GM21717 (cell line): ENCODE results near the gene SPDYE16.
"Not testable (repeated sequence)": the region's sequence is repeated elsewhere in the genome, so short reads cannot be mapped to it uniquely, and the experiment has no call there.

ENCODE experiments used
- ATAC-seq: cut with Tn5 transposase; IDR thresholded peaks from one replicate; pipeline ENCODE4 v1.9.1; 2021; ENCODE audit warnings: mild to moderate bottlenecking, moderate library complexity; ENCODE audit not compliant: unreplicated experiment

The SPDYE16 gene, protein sequence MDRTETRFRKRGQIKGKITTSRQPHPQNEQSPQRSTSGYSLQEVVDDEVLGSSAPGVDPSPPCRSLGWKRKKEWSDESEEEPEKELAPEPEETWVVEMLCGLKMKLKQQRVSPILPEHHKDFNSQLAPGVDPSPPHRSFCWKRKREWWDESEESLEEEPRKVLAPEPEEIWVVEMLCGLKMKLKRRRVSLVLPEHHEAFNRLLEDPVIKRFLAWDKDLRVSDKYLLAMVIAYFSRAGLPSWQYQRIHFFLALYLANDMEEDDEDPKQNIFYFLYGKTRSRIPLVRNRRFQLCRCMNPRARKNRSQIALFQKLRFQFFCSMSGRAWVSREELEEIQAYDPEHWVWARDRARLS

DNA sequence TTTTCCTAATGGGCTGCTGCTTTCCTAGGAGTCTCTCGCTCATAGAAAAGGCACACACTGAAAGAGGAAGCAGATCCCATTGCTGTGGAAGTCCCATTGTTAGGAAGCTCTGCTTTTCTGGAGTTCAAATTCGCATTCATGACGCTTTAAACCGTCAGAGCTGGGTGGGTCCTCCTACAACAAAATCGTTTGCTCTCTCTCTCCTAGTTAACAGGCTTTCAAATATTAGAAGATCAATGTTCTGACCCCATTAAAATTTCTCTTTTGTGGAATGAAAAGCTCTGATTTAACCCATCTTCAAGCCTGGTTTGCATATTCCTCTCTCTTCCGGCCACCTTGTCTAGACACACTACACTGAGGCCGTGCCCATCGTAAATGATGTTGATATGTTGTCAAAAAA is at the start of gene SPDYE16:
Gene SPDYE16 (minus strand): TSS at position 101 of the 400 bp plus-strand sequence. CDS start 1,838 bp downstream, outside the sequence.
- not testable (repeated sequence) for ATAC-seq

DNA sequence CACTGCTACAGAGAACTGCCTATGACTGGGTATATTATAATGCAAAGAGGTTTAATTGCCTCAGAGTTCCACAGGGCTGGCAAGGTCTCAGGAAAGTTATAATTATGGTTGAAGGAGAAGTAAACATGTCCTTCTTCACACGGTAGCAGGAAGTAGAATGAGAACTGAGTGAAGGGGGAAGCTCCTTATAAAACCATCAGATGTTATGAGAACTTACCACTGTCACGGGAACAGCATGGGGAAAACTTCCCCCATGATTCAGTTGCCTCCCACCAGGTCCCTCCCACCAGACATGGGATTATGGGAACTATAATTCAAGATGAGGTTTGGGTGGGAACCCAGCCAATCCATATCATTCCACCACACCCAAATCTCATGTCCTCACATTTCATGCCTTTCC is 49.6 kb upstream of the SPDYE16 start:
- ATAC-seq = not testable (repeated sequence)

GRCh38 chr7:76591602-76592304 is 48.7 kb upstream of the SPDYE16 start:
- ATAC-seq = peak; percentile 84

GRCh38 chr7:76591033-76591432 is 47.9 kb upstream of the SPDYE16 start:
- ATAC-seq = not testable (repeated sequence)

GRCh38 chr7:76588586-76588985 is 45.5 kb upstream of the SPDYE16 start:
- ATAC-seq = not testable (repeated sequence)

DNA sequence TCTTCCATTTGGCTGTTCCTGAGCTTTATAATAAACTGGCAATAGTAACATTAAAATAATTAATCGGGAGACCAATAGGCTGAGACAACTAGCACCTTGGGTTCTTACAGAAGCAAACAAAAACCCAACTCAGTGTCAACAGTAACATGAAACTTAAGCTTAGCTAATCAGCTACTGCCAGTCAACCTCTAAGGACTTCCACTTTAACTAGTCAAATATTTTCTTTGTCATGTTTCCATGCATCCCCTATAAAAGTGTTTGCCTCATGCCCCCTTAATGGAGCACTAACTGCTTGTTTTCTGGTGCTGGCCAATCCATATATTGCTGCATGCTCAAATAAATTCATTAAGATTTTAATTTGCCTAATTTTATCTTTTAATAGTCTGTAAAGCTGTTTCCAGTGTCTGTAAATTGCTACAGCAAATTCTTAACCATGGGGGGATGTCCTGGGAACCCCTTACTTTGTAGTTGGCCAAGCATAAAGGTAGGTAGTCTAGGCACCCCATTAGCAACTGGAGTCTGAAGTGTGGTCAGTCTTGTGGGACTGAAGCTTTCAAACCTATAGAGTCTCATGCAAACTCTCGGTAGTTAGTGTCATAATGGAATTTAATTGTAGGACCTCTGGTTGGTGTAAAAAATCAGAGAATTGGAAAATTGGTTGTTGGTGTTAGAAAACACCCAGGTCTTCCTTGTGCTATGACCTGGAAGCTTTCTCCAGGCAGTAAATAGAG is 43.7 kb upstream of the SPDYE16 start:
- not testable (repeated sequence) for ATAC-seq

DNA sequence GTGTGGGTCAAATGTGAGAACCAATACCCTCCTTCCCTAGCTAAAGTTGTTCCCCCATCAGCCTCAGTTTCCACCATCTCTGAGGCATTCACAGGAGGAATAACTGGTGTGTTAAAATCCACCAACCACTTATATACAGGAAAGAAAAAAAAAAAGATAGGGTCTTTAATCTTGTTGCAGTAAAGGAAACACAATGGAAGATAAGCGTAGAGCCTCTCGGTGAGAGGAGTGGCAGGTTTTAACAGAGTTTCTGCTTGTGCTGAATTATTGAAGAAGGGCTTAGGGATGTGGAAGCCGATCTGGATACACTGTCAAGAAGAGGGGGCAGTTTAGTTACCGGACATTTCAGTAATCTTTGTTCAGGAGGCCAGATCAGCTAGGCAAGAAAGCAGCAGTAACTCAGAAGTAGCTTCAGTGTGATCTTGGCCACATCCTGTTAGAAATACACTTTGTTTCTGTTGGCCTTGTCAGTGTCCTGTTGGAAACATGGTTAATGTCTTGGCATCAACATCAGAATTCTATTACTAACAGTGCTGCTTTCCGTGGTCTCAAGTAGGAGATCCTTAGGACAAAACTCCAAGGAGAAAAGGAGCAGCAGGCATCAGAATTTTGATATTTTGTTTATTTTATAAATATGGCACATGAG is 40.7 kb upstream of the SPDYE16 start:
- not testable (repeated sequence) for ATAC-seq

- not testable (repeated sequence) for ATAC-seq
Measured at GRCh38 chr7:76582848-76583631, 39.9 kb upstream of the SPDYE16 start.

GRCh38 chr7:76575919-76576655 is 33.0 kb upstream of the SPDYE16 start:
- ATAC-seq = not testable (repeated sequence)

GRCh38 chr7:76575431-76575830 is 32.3 kb upstream of the SPDYE16 start:
- ATAC-seq = not testable (repeated sequence)

DNA sequence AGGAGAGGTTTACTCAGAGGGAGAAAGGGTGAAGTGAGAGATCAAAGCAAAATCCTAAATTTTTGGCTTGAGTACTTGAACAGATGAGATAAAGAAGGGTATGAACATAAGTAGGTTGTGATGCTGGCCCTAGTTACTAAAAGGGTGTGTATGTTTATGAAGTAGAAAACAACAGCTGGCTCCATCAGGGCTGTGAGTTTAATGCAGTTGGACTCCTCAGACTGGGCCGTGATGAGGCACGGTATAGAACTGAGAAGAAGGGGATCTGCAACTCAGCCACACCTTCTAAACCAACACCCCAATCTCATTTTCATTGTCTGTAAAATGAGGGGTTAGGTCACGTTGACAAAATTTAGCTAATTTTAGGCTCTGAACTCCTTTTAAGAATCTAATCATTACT is 29.2 kb upstream of the SPDYE16 start:
- not testable (repeated sequence) for ATAC-seq

- ATAC-seq = not testable (repeated sequence)
Measured at GRCh38 chr7:76570324-76570775, 27.3 kb upstream of the SPDYE16 start.

DNA sequence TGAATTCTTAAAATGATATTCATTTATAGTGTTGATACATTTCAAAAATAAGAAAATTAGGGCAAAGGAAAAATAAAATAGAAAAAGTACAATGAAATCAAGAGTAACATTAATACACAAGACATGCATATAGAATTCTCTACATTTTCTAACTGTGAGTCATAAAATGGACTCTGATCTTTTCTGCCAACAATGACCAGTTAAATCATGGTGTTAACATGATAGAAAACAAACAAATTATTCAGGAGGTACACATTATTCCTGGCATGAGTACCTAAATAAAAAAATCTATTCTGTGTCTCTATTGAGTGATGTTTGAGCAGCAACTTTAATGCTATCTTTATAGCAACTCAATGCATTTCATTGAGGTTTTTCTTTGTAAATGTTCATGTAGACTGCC is 25.6 kb upstream of the SPDYE16 start:
- ATAC-seq = not testable (repeated sequence)

GRCh38 chr7:76567753-76568152 is 24.7 kb upstream of the SPDYE16 start:
- ATAC-seq = not testable (repeated sequence)

DNA sequence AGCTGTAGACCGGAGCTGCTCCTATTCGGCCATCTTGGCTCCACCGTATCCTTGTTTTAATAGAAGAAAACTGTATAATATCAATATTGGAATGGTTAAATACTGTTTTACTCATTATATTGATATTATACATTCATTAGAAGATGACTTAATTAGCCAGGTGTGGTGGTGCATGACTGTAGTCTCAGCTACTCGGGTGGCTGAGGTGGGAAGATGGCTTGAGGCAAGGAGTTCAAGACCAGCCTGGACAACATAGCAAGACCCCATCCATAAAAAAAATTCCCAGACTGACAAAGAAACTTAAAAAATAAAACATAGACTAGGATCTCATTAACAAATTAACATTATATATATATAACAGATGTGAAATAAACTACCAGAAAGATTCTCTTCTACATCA is 24.2 kb upstream of the SPDYE16 start:
- not testable (repeated sequence) for ATAC-seq

DNA sequence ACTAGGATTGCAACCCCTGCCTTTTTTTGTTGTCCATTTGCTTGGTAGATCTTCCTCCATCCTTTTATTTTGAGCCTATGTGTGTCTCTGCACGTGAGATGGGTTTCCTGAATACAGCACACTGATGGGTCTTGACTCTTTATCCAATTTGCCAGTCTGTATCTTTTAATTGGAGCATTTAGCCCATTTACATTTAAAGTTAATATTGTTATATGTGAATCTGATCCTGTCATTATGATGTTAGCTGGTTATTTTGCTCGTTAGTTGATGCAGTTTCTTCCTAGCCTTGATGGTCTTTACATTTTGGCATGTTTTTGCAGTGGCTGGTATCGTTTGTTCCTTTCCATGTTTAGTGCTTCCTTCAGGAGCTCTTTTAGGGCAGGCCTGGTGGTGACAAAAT is 21.9 kb upstream of the SPDYE16 start:
- ATAC-seq = not testable (repeated sequence)

GRCh38 chr7:76561342-76561741 is 18.2 kb upstream of the SPDYE16 start:
- ATAC-seq = not testable (repeated sequence)

- not testable (repeated sequence) for ATAC-seq
Measured at GRCh38 chr7:76560157-76560556, 17.1 kb upstream of the SPDYE16 start.

DNA sequence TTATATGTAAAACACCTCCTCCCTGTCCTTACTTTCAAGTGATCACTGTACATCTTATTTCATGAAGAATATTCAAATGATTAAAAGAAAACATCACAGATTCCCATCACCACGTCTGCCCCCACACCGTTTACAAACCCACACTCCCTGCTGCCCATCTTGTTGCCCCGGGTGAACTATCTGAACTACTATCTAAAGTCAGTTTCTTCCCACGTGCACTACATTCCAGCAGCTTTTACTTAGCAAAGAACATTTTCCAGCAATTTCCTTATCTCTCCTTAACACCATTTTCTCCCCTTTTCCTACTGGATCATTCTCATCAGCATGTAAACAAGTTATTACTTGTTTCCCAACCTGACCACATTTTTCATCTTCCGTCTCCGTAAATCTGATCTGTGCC is 16.6 kb upstream of the SPDYE16 start:
- ATAC-seq = not testable (repeated sequence)
